Nasal cavity respiratory epithelium epithelial cell of viscerocranial mucosa (primary cell): Measurements from ENCODE around the gene KLHDC7B. TPM values are rescaled to one million over a fixed set of nuclear protein-coding genes. Genes with fewer than 3 reads are reported as not detected.

Source experiments
- total RNA-seq: library from RNA; depleted of rRNA; stranded (reverse); fragments of >200 nt; gene quantifications from 2 replicates; pipeline ENCODE4 v1.2.3, GENCODE V29; 2014

The KLHDC7B gene
- 1.0 and 3.9 TPM in 2 replicates for total RNA-seq

DNA sequence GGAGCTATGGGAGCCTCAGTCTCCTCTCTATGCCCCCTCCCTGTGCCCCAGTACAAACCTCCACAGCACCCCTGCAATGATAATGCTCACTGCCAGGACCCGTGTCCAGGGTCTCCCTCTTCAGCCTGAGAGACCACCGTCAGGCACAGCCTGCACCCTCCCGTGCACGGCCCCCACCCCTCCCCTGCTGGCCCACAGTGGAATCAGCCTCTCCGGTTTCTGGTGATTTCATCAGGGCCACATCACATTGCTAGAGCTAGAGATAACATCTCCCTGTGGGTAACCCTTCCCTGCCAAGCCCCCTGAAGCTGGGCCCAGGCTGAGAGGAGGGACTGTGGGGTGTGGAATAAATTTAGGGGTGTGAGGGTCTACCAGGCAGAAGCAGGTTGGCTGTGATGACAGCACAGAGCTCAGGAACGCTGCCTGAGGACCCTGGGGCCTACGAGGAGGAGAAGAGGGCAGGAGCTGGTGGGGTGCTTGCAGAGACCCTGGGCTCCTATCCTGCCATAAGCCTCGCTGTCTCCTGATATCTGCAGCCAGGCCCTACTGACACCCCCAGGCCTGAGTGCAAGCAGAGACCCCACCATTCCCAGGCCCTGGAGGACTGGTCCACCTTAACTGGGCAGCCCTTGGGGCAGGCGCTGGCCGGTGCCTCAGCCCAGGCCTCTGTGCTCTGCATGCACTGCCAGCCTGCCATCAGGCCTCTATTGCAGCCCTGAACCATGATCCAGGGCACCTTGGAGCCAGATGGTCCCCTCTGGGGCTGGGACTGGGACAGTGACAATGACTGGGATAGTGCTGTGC, at the start of gene KLHDC7B:
Gene KLHDC7B (plus strand): TSS at position 378 of the 804 bp plus-strand sequence. CDS start 345 bp downstream, at position 723.

DNA sequence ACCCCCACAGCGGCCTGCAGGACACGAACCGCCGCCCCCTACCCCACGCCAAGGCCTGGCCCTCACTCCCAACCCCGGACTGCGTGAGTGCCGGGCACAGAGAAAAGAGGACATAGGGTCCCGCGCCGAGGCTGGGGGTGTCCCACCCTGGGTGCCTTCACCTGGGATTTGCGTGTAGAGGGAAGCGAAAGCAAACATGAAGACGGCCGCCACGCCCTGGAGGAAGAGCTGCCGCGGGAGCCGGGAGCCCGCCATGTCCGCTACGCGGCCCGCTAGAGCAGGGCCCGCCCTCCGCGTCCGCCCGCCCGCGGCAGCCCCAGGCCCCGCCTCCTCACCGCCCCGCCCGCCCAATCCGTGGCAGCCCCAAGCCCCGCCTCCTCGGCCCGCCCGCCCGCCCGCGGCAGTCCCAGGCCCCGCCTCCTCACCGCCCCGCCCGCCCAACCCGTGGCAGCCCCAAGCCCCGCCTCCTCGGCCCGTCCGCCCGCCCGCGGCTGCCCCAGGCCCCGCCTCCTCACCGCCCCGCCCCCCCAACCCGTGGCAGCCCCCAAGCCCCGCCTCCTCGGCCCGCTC, 38.2 kb upstream of the KLHDC7B start, which contains the start of gene LMF2:
Gene LMF2 (minus strand): TSS at position 282 of the 570 bp plus-strand sequence. CDS start 27 bp downstream, at position 255.

DNA sequence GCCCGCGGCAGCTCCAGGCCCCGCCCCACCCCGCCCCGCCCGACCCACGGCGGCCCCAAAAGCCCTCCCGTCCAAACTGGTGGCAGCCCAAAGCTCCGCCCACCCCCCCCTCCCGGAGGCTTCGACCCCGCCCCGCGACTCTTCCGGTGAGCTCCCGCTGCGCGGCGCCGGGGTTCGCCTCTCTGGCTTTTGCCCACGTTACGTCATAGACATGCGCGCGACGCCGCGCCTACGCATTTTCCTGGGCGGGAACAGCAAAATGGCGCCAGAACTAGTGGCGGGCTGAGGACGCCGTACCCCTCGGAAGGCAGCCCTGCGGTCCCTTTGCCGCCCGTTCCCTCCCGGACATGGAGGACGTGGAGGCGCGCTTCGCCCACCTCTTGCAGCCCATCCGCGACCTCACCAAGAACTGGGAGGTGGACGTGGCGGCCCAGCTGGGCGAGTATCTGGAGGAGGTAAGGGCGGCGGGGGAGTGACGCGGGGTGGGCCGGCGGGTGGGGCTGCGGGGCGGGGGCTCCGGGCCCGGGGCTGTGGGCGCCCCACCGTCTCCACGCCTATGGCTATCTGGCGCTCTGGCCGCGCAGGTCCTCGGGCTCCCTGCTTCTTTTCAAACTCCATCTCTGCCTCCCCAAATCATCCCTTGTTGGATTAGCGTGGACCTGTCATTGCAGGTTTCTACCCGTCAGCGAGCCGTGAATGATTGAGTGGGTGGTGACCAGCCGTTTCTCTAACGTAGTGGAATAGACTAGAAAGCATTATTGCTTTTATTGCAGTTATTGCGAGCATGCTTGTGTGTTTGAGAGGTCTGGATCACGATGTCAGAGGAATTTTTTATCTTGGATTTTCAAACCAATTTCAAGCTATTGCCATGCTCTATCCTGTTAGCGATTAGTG, 37.5 kb upstream of the KLHDC7B start, which contains the start of gene NCAPH2:
Gene NCAPH2 (plus strand): TSS at position 234 of the 894 bp plus-strand sequence. CDS start 114 bp downstream, at position 348.

DNA sequence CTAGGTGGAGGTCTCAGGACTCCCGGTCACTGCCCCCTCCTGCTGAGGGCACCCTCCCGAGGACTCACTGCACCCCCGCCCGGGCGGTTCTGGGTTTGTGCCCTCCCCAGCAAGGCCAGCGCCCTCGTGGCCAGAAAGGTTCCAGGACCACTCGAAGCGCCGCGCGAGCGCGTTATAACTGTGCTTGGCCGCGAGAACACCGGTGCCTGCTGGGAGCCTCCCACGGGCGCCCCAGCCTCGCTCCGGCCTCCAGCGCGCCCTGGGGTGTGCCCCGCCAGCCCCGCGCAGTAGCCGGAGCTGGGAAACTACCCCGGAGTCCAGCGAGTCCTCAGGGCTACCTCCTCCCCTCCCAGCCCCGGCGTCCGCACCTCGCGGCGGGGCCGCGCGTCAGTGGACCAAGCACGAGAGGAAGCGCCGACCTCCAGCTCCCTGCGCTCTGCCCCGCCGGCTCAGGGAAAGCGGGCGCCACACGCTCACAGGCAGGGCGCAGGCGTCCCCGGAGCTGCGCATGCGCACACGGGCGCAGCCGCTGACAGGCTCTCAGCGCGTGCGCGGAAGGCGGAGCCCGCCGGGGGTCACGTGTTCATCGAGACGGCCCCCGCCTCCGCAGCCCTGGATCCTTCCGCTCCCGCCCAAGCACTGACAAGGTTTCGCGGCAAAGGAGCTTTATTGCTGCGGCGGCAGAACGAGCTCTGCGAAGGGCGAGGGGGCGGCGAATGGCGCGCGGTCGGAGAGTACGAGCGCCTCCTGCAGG, 20.4 kb upstream of the KLHDC7B start, which contains the start of gene SCO2:
Gene SCO2 (minus strand): TSS at position 495 of the 754 bp plus-strand sequence. CDS start 1,187 bp downstream, outside the sequence.

DNA sequence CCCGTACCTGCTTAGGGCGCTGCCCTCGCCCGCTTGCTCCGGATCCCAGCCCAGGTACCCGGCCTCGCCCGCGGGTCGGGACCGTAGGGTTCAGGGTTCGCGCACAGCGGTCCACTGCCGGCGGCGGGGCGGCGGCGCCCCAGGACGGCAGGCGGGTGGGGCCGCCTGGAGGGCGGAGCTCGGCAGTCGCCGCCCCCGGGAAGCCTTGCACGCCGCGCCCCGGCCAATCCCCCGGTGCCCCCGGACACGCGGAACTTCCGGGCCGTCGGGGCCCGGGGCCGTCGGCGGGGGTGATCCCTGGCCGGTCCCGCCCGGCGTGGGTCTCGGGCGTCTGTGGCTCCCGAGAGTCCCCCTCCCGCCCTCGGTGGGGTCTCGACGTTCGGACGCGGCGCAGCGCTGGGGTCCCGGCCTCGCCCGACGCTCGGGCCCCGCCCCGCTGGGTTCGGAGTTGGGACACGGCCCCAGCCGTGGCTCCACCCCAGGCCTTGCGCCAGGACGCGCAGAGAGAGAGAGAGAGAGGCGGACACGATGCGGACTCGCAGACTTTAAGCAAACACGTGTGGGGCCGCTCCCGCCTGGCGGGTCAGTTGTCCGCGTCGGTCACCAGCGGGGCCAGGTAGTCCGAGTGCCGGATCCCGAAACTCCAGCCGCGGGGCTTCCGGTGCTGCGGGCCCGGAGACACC, 15.7 kb upstream of the KLHDC7B start, which contains the start of gene TYMP:
Gene TYMP (minus strand): TSS at position 116 of the 683 bp plus-strand sequence. CDS start 303 bp downstream, outside the sequence.

DNA sequence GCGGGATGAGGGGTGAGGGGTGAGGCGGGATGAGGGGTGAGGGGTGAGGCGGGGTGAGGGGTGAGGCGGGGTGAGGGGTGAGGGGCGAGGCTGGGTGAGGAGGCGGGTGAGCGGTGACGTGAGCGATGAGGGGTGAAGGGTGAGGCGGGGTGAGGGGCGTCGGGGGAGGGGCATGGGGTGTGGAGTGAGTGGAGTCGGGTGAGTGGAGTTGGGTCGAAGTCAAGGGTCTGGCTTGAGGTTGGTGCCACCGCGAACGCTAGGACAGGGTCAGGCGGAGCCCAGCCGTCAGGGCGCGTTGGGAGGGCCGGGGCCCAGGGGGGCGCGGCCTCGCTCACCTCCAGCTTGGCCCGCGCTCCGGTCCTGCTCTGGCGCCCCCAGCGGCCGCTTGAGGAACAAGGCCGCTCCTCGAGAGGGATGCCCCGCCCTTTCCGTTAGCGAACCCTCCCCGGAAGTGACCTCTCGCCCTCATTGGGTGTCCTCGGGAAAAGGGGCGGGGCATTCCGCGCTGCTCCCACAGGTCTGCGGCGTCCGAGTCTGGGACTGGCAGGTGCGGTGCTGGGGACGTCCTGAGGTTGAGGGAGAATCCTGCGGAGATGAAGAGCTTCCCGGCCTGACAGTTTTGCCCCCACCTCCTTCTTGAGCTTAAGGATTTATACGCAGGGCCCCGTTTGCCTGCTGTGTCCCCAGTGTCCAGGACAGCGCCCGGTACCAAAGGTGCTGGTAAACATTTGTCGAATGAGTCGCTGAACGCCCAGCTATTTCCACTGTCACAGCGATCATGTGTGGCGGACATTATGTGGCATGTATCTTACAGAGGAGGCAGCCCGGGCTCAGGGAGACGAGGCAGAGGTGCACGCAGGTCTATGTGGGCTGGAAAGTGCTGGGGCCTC, 17.1 kb downstream of the KLHDC7B start, which contains the start of gene SYCE3:
Gene SYCE3 (minus strand): TSS at position 397 of the 890 bp plus-strand sequence. CDS start 6,514 bp downstream, outside the sequence.

DNA sequence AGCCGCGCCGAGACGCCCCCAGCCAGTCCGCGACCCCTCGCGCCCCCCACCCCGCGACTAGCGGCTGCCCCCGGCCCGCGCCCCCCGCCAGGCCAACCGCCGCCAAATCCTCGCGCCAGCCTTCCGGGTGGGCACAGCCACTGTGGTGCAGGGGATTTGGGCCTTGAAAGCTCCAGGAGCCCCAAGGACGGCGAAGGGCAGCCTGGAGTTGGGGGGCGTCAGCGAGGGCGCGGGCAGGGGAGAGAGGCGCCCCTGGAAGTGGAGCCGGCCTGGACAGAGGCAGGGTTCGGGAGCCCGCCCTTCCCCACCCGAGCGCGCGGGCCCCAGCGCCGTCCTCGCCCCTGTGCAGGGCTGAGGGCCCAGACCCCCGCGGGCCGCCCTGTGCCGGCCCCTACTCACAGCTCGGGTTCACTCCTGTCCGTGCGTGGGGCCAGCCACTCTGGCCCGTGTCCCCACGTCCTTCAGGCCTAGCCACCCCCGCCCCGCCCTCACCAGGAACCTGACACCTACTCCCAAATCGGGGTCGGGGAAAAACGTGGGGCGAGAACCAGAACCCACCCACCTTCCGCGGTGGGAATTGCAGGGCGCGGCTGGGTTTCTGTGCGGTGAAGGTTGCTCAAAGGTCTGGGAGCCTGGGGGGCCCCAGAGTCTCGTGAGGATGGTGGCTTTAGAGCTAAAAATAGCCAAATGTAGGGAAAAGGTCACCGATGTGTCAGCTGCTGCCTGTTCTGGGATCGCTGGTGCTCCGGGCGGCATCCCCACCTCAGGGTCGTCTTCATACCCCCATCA, 32.5 kb downstream of the KLHDC7B start, which contains the start of gene CPT1B:
Gene CPT1B (minus strand): TSS at position 441 of the 789 bp plus-strand sequence. CDS start 512 bp downstream, outside the sequence.

DNA sequence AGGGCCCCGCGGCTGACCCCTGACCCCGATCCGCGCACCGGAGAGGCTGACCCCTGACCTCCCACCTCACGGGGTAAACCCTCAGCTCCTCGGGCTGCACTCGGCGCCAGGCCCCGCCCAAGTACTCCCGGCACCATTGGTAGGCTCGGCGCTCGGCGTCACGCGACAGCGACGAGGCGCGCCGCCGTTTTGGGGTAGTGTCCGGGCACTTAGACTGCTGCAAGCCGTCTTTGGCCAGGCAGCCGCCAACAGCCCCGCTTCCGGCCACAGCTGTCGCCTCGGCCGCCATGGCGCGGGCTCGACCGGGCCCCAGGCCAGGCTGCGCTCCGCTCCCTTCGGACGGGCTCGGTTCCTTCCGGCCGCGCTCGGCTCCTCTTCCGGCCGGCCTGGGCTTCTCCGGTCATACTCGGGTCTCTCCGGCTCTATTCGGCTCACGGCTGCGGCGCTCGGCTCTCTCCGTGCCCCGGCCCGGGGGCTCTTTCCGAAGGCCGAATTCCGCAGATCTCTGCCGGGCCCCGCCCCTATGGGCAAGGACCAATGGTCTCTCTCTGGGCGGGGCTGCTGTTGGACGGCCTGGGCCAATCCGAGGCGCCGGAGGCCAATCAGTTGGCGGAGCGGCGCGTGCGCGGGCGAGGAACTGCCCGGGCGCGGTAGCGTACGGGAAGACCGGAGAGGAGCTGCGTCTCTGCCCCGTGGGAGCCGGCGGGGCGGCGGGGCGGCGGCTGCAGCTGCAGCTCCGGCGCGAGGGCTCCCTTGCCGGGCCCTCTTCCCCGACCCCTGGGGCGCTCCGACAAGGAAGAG, 37.0 kb downstream of the KLHDC7B start, which contains the start of gene CHKB:
Gene CHKB (minus strand): TSS at position 357 of the 801 bp plus-strand sequence. CDS start 68 bp downstream, at position 289.

DNA sequence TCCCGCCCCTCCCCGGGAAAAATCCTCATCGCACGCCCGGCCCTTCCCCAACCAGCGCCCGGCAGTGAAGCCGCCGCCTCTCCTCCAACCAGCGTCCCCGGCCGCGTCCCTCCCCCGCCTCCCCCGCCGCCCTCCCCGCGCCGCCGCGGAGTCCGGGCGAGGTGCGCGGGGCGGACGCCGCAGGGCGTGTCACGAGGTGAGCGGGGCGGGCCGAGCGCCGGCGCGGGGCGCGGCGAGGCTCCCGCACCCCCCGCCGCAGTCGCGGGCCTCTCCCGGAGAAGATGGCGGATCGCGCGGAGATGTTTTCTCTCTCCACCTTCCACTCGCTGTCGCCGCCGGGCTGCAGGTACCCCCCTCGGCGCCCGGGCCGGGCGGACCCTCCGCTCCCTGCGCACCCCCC, 54.8 kb downstream of the KLHDC7B start, which contains the start of gene MAPK8IP2:
Gene MAPK8IP2 (plus strand): TSS at position 256 of the 400 bp plus-strand sequence. CDS start 26 bp downstream, at position 282.

Other genes with a start within 250 kb of the KLHDC7B start
- 96.0 and 396 TPM in 2 replicates for gene PLXNB2, start 238.3 kb upstream of the KLHDC7B start, total RNA-seq
- 0.68 and 2.3 TPM in 2 replicates for gene DENND6B, start 218.9 kb upstream of the KLHDC7B start, total RNA-seq
- 43.1 and 67.0 TPM in 2 replicates for gene PPP6R2, start 202.6 kb upstream of the KLHDC7B start, total RNA-seq
- gene SBF1, start 70.9 kb upstream of the KLHDC7B start, total RNA-seq: 116 and 181 TPM in 2 replicates
- gene ADM2, start 64.4 kb upstream of the KLHDC7B start, total RNA-seq: 6.2 and 23.1 TPM in 2 replicates
- gene MIOX, start 59.0 kb upstream of the KLHDC7B start, total RNA-seq: 0.14 TPM in 1 of 2 replicates, not detected in the other
- gene LMF2, start 38.2 kb upstream of the KLHDC7B start, total RNA-seq: 11.6 and 37.9 TPM in 2 replicates
- 18.4 and 27.0 TPM in 2 replicates for gene NCAPH2, start 37.7 kb upstream of the KLHDC7B start, total RNA-seq
- 2.1 and 3.8 TPM in 2 replicates for gene SCO2, start 20.3 kb upstream of the KLHDC7B start, total RNA-seq
- 113 and 148 TPM in 2 replicates for gene TYMP, start 15.9 kb upstream of the KLHDC7B start, total RNA-seq
- gene SYCE3, start 17.0 kb downstream of the KLHDC7B start, total RNA-seq: 0.28 TPM in 1 of 2 replicates, not detected in the other
- gene CPT1B, start 32.5 kb downstream of the KLHDC7B start, total RNA-seq: 1.7 and 14.2 TPM in 2 replicates
- gene CHKB, start 37.0 kb downstream of the KLHDC7B start, total RNA-seq: 21.1 and 21.9 TPM in 2 replicates
- gene MAPK8IP2, start 54.9 kb downstream of the KLHDC7B start, total RNA-seq: 1.0 and 1.8 TPM in 2 replicates
- gene ARSA, start 82.3 kb downstream of the KLHDC7B start, total RNA-seq: 13.0 and 50.1 TPM in 2 replicates
- 1.4 and 6.3 TPM in 2 replicates for gene SHANK3, start 126.9 kb downstream of the KLHDC7B start, total RNA-seq
- under 0.01 and 0.14 TPM in 2 replicates for gene ACR, start 192.3 kb downstream of the KLHDC7B start, total RNA-seq
- gene RABL2B, start 237.7 kb downstream of the KLHDC7B start, total RNA-seq: 5.1 and 9.5 TPM in 2 replicates